Measurements from ENCODE around the gene PPP1R12A.
"Not testable (repeated sequence)": the region's sequence is repeated elsewhere in the genome, so short reads cannot be mapped to it uniquely, and the experiment has no call there.

The PPP1R12A gene

GRCh38 chr12:79843978-79844377, 90.9 kb downstream of the PPP1R12A start:
- in situ Hi-C loops (cut with MboI; ENCODE audit: low sequenced_read_pairs), result no loop called here

- in situ Hi-C loops (cut with MboI; ENCODE audit: low sequenced_read_pairs), result no loop called here
Measured at GRCh38 chr12:79842630-79843029, 92.3 kb downstream of the PPP1R12A start.

DNA sequence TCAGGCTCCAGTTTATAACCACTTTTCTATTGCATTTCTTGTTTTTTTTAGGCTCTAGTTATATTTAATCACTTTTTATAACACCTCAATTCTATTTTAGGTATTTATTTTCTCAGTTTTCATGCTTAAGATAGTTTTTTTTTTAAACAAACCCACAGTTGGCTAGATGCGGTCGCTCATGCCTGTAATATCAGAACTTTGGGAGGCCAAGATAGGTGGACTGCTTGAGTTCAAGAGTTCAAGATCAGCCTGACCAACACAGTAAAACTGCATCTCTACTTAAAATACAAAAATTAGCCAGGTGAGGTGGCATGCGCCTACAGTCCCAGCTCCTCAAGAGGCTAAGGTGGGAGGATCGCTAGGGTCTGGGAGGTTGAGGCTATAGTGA, 93.0 kb downstream of the PPP1R12A start:
- in situ Hi-C loops (cut with MboI; ENCODE audit: low sequenced_read_pairs), result no loop called here

GRCh38 chr12:79841248-79841877, 93.5 kb downstream of the PPP1R12A start:
- in situ Hi-C loops (cut with MboI; ENCODE audit: low sequenced_read_pairs), result no loop called here

DNA sequence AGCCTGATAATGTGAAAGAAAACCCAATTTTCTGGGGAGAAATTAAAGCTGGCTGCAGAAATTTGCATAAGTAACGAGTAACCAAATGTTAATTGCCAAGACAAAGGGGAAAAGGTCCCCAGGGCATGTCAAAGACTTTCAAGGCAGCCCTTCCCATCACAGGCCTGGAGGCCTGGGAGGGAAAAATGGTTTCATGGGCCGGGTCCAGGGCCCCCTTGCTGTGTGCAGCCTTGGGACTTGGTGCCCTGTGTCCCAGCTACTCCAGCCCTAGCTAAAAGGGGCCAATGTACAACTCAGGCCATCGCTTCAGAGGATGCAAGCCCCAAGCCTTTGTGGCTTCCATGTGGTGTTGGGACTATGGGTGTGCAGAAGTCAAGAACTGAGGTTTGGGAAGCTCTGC, 96.5 kb downstream of the PPP1R12A start:
- in situ Hi-C loops (cut with MboI; ENCODE audit: low sequenced_read_pairs), result no loop called here

DNA sequence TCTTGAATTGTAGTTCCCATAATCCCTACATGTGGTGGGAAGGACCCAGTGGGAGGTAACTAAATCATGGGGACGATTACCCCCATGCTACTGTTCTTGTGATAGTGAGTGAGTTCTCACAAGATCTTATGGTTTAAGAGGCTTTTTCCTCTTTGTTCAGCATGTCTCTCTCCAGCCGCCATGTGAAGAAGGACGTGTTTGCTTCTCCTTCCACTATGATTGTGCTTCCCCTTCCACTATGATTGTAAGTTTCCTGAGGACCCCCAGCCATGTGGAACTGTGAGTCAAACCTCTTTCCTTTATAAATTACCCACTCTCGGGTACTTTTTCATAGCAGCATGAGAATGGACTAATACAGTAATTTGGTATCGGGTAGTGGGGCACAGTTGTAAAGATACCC, 97.3 kb downstream of the PPP1R12A start:
- in situ Hi-C loops (cut with MboI; ENCODE audit: low sequenced_read_pairs), result no loop called here

DNA sequence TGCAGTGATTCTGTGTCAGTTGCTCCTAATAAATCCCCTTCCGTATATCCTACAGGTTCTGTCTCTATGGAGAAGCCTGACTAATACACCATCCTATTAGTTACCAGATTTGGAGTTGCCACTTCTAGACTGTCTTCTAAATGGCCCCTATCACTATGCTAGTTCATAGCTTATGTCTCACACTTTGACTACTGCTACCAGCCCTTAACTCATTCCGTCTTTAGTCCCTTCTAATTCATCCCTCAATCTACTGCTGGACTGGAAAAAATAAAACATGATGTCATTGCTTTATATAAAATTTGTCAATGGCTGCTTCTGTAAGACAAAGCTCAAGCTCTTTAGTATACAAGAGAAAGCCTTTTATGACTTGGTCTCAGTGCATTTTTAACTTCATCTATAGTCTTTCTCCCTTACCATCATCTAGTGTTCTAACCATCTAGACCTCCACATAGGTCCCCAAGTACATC, 99.5 kb downstream of the PPP1R12A start:
- in situ Hi-C loops (cut with MboI; ENCODE audit: low sequenced_read_pairs), result no loop called here

- in situ Hi-C loops (cut with MboI; ENCODE audit: low sequenced_read_pairs), result no loop called here
Measured at GRCh38 chr12:79834712-79835376, 100.1 kb downstream of the PPP1R12A start.

GRCh38 chr12:79830440-79830839, 104.5 kb downstream of the PPP1R12A start:
- in situ Hi-C loops (cut with MboI; ENCODE audit: low sequenced_read_pairs), result no loop called here

DNA sequence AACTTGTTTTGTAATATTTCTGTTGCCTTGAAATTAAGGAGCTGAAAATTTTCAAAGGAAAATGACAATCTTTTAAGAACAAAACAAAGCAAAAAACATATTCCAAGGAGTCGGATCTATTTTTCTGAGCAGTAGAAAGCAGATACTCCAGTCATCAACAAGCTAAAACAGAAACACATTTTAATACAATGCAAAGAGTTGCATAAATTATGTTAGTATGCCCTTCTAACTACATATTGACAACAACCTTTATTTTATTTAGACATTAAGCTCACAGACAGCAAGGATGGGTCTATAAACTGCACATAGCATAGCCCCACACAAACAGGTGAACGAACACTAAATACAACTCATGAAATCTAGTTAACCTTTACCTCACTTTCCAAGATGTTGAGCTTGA, 106.0 kb downstream of the PPP1R12A start:
- in situ Hi-C loops (cut with MboI; ENCODE audit: low sequenced_read_pairs), result no loop called here

DNA sequence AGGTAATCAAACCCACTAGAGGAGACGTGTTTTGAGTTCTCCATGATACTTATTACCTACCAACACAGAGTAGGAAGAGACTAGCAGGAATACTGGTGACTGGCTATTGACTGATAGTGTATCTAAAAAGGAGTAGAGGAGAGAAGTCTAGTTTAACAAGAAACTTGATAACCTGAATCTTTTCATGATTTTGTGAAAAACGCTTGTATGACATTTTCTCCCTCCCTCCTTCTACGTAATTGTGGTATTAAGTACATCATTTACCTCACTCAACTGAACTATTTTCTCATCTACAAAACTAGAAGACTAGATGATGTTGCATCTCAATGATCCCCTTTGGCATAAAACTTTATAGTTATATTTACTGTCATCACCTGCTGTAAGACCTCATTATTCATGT, 107.4 kb downstream of the PPP1R12A start:
- in situ Hi-C loops (cut with MboI; ENCODE audit: low sequenced_read_pairs), result no loop called here

GRCh38 chr12:79826267-79827128, 108.4 kb downstream of the PPP1R12A start:
- in situ Hi-C loops (cut with MboI; ENCODE audit: low sequenced_read_pairs), result no loop called here

DNA sequence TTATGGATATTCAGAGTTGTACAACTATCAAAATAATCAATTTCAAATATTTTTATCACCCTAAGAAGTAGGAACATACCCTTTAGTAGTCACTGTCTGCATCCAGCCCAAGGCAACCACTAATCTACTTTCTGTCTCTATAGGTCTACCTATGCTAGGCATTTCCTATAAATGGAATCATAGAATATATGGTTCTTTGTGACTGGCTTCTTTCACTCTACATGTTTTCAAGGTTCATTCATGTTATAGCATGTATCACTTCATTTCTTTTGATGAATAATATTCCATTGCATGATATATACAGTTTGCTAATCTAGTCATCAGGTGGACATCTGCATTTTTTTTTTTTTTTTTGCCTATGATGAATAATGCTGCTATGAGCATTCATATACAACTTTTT, 112.4 kb downstream of the PPP1R12A start:
- in situ Hi-C loops (cut with MboI; ENCODE audit: low sequenced_read_pairs), result no loop called here

DNA sequence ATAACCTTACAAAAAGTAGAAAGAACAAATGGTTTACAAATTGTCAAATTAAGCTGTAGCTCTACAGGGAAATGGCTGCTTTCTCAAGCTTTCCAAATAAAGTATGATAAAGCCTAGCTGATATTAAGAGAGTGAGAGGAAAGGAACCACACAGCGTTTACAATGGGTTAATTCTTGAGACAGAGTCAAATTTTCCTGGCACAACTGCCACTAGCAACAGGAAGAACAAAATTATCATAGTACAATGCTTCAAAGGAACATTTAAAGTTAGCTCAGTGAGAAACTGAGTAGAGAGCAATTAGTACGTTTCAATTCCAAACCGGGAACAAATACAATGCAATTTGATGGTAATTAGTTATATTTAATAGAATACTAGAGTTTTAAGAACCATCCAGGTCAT, 116.0 kb downstream of the PPP1R12A start:
- in situ Hi-C loops (cut with MboI; ENCODE audit: low sequenced_read_pairs), result no loop called here

DNA sequence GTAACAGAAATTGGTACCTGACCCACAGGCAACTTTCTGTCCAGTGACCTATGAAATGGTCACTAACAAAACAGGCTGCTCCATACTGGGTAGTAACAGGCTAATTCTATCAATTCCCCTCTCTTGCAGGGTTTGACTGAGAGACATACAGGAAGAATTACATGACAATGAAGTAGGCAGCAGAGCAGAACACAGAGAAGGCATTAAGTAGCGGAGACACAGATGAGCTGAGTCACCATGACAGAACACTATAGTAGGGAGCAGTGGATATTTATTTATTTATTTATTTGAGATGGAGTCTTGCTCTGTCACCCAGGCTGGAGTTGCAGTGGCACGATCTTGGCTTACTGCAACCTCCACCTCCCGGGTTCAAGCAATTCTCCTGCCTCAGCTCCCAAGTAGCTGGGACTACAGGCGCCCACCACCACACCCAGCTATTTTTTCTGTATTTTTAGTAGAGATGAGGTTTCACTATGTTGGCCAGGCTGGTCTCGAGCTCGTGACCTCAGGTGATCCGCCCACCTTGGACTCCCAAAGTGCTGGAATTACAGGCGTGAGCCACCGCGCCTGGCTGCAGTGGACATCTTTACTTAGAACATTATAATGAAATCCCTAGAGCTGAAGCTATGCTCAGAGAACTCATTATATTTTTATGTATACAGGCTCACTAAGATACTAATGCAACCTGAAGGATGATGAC, 150.4 kb downstream of the PPP1R12A start:
- in situ Hi-C loops (cut with MboI; ENCODE audit: low sequenced_read_pairs), result not testable (repeated sequence)

DNA sequence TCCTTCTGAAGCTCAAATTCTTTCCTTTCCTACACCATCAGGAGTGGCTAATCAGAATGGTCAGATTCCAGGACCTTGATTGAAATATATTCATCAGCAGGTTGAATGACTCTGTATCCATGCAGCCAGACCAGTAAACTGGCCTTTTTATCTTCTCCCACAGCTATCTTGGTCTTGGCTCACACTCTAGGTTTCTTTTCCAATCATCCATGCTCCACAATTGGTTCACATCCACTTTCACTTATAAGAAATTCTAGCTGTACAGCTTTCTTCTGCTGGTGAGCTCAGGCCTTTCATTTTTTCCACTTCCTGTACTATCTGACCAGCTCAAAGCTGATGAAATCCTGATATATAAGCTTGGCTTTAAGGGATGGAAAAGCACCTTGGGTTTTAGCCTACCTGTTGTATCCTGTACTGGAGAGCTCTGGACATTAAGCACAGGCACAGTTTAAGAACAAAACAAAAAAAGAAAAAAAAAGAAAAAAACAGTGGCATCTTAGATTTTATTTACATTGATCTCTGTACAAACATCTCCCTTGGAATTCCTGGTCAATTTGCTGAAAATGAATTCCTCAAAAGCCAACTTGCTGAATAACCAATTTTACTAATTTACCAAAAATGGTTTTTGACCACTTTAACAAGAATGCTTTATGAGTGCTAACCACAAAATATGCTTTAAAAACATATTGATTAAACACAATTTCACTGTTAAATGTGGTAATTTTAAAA, 152.6 kb downstream of the PPP1R12A start:
- in situ Hi-C loops (cut with MboI; ENCODE audit: low sequenced_read_pairs), result no loop called here

GRCh38 chr12:79778802-79779448, 156.0 kb downstream of the PPP1R12A start:
- in situ Hi-C loops (cut with MboI; ENCODE audit: low sequenced_read_pairs), result no loop called here

GRCh38 chr12:79776111-79776510, 158.8 kb downstream of the PPP1R12A start:
- in situ Hi-C loops (cut with MboI; ENCODE audit: low sequenced_read_pairs), result no loop called here

GRCh38 chr12:79775355-79776027, 159.4 kb downstream of the PPP1R12A start:
- in situ Hi-C loops (cut with MboI; ENCODE audit: low sequenced_read_pairs), result no loop called here
